H1 (cell line): ENCODE measurements around the gene POU4F1. TPM values are rescaled to one million over a fixed set of nuclear protein-coding genes. Genes with fewer than 3 reads are reported as not detected.

Experiments
- CTCF ChIA-PET: fragments of 300-600 bp; sonication (Branson Sonifier 250); formaldehyde crosslinking; loops from one replicate; lab custom pipeline; 2021; ENCODE audit not compliant: partially characterized antibody; lab: Charles Lee
- POLR2A ChIA-PET: fragments of 300-600 bp; sonication (Branson Sonifier 250); formaldehyde crosslinking; loops from one replicate; lab custom pipeline; 2021; ENCODE audit warnings: inconsistent platforms; ENCODE audit not compliant: partially characterized antibody; lab: Charles Lee
- DNase-seq, 2 experiments: peaks; one replicate each; pipeline versions ENCODE4 v3.0.0 to v3.0.0-alpha.2; 2010 to 2022; ENCODE audit warnings: low spot score in 2 of 2, low read depth in 1 of 2, mixed read lengths in 1 of 2
- FAIRE-seq: peaks from 2 replicates; lab custom pipeline; 2011; peaks lifted over from hg19 to GRCh38; lab: Jason Lieb, UNC
- H2AFZ ChIP-seq: 2 replicates; pipeline ENCODE4 v1.8.1; 2012; ENCODE audit warnings: low read length, inconsistent platforms
- H2AK5ac ChIP-seq: 2 replicates; pipeline ENCODE4 v1.6.1; 2013; ENCODE audit warnings: low read depth, low read length
- H2BK120ac ChIP-seq: replicated peaks from 2 replicates; pipeline ENCODE3; 2013; ENCODE audit warnings: low read depth, low read length, inconsistent platforms
- H2BK12ac ChIP-seq: 2 replicates; pipeline ENCODE4 v1.6.1; 2013; ENCODE audit warnings: low read depth, low read length
- H2BK15ac ChIP-seq: 2 replicates; pipeline ENCODE4 v1.6.1; 2013; ENCODE audit warnings: low read length
- H2BK20ac ChIP-seq: 2 replicates; pipeline ENCODE4 v1.6.1; 2013; ENCODE audit warnings: low read length
- H2BK5ac ChIP-seq: 2 replicates; pipeline ENCODE4 v1.6.1; 2013; ENCODE audit warnings: low read depth, low read length
- H3K14ac ChIP-seq: 2 replicates; pipeline ENCODE4 v1.6.1; 2013; ENCODE audit warnings: inconsistent platforms; ENCODE audit not compliant: insufficient read length
- H3K18ac ChIP-seq: 2 replicates; pipeline ENCODE4 v1.6.1; 2013; ENCODE audit warnings: low read length; ENCODE audit errors: extremely low read depth
- H3K23ac ChIP-seq: 2 replicates; pipeline ENCODE4 v1.6.1; 2013; ENCODE audit warnings: inconsistent platforms; ENCODE audit not compliant: insufficient read length
- H3K23me2 ChIP-seq: 2 replicates; pipeline ENCODE4 v1.6.1; 2013; ENCODE audit warnings: low read depth, low read length
- H3K27ac ChIP-seq: 2 replicates; pipeline ENCODE4 v1.6.1; 2011; ENCODE audit warnings: low read depth, low read length, inconsistent platforms
- H3K27me3 ChIP-seq, 4 experiments: replicated peaks in 1 of 4; 1 replicate in 1 of 4; 2 replicates in 3 of 4; pipeline versions ENCODE4 v1.6.1 to v1.8.1; 2011 to 2013; ENCODE audit warnings: low read length in 3 of 4, mild to moderate bottlenecking in 3 of 4, inconsistent platforms in 2 of 4, mixed read lengths in 2 of 4, moderate library complexity in 1 of 4; ENCODE audit not compliant: control insufficient read depth in 3 of 4, insufficient read depth in 3 of 4; ENCODE audit errors: extremely low read depth in 1 of 4
- H3K36me3 ChIP-seq, 4 experiments: 2 replicates each; pipeline versions ENCODE4 v1.6.1 to v1.8.1; 2011 to 2013; ENCODE audit warnings: mild to moderate bottlenecking in 4 of 4, low read length in 3 of 4, moderate library complexity in 2 of 4, control low read depth in 1 of 4, inconsistent platforms in 1 of 4; ENCODE audit not compliant: insufficient read depth in 4 of 4, control insufficient read depth in 2 of 4
- H3K4ac ChIP-seq: replicated peaks from 2 replicates; pipeline ENCODE3; 2013; ENCODE audit warnings: low read length, low read depth, mixed read lengths, inconsistent platforms; ENCODE audit not compliant: insufficient read length
- H3K4me1 ChIP-seq, 4 experiments: replicated peaks in 1 of 4; 1 replicate in 1 of 4; 2 replicates in 3 of 4; pipeline versions ENCODE4 v1.6.1 to v1.8.1; 2011 to 2013; ENCODE audit warnings: low read length in 3 of 4, inconsistent platforms in 2 of 4, mixed read lengths in 1 of 4; ENCODE audit not compliant: insufficient read depth in 4 of 4, control insufficient read depth in 3 of 4
- H3K4me2 ChIP-seq, 2 experiments: 2 replicates each; pipeline versions ENCODE4 v1.6.1 to v1.8.1; 2011 to 2013; ENCODE audit warnings: low read depth in 2 of 2, low read length in 2 of 2, control low read depth in 1 of 2, inconsistent platforms in 1 of 2, mild to moderate bottlenecking in 1 of 2; ENCODE audit not compliant: insufficient read depth in 1 of 2
- H3K4me3 ChIP-seq, 4 experiments: fragments of 200-600, 300-600 bp in 1 of 4; sonication (generic), shearing (Covaris generic), sonication (Bioruptor Twin) in 1 of 4; 2 replicates each; pipeline versions ENCODE4 v1.5.1 to v1.8.1; 2011 to 2016; ENCODE audit warnings: low read length in 4 of 4, low read depth in 3 of 4, control low read depth in 2 of 4, inconsistent platforms in 2 of 4, mild to moderate bottlenecking in 2 of 4, mixed read lengths in 1 of 4, moderate library complexity in 1 of 4; ENCODE audit not compliant: insufficient read depth in 2 of 4; ENCODE audit errors: extremely low read depth in 1 of 4
- H3K56ac ChIP-seq: replicated peaks from 2 replicates; pipeline ENCODE3; 2013; ENCODE audit warnings: low read depth, mild to moderate bottlenecking, mixed read lengths, low read length, inconsistent platforms; ENCODE audit not compliant: insufficient read length
- H3K79me1 ChIP-seq: 2 replicates; pipeline ENCODE4 v1.6.1; 2013; ENCODE audit warnings: low read depth, low read length, control low read depth
- H3K79me2 ChIP-seq, 2 experiments: 2 replicates each; pipeline versions ENCODE4 v1.6.1 to v1.8.1; 2012 to 2013; ENCODE audit warnings: low read length in 2 of 2, mild to moderate bottlenecking in 2 of 2, inconsistent platforms in 1 of 2; ENCODE audit not compliant: insufficient read depth in 2 of 2, control insufficient read depth in 1 of 2
- H3K9ac ChIP-seq, 4 experiments: replicated peaks in 1 of 4; 1 replicate in 1 of 4; 2 replicates in 3 of 4; pipeline versions ENCODE4 v1.6.1 to v1.8.1; 2011 to 2013; ENCODE audit warnings: low read depth in 3 of 4, low read length in 3 of 4, control low read depth in 2 of 4, mild to moderate bottlenecking in 2 of 4, moderate library complexity in 2 of 4, inconsistent platforms in 1 of 4; ENCODE audit errors: extremely low read depth in 1 of 4
- H3K9me3 ChIP-seq, 2 experiments: 2 replicates each; pipeline versions ENCODE4 v1.6.1 to v1.8.1; 2012 to 2013; ENCODE audit warnings: mild to moderate bottlenecking in 2 of 2, moderate library complexity in 2 of 2, control low read depth in 1 of 2, inconsistent platforms in 1 of 2, low read depth in 1 of 2, low read length in 1 of 2, mixed read lengths in 1 of 2; ENCODE audit not compliant: insufficient read depth in 2 of 2
- H4K20me1 ChIP-seq, 2 experiments: replicated peaks in 1 of 2; 2 replicates each; pipeline versions ENCODE3 to v1.8.1; 2011 to 2013; ENCODE audit warnings: inconsistent platforms in 2 of 2, low read length in 2 of 2, mild to moderate bottlenecking in 1 of 2; ENCODE audit not compliant: insufficient read depth in 2 of 2, control insufficient read depth in 1 of 2
- H4K5ac ChIP-seq: 2 replicates; pipeline ENCODE4 v1.6.1; 2013; ENCODE audit warnings: low read length, low read depth, mixed read lengths, inconsistent platforms; ENCODE audit not compliant: insufficient read length
- H4K8ac ChIP-seq: 2 replicates; pipeline ENCODE4 v1.8.0; 2013; ENCODE audit warnings: mild to moderate bottlenecking, moderate library complexity, low read length, inconsistent platforms; ENCODE audit not compliant: insufficient read depth; ENCODE audit errors: extremely low read depth
- H4K91ac ChIP-seq: replicated peaks from 2 replicates; pipeline ENCODE3; 2013; ENCODE audit warnings: low read length, mixed read lengths, inconsistent platforms; ENCODE audit not compliant: insufficient read length
- CEBPB ChIP-seq: IDR thresholded peaks from 2 replicates; pipeline ENCODE4 v1.6.1; 2012; ENCODE audit warnings: low read depth, low read length
- EP300 ChIP-seq, 2 experiments: IDR thresholded peaks; 1 replicate in 1 of 2; 2 replicates in 1 of 2; pipeline ENCODE4 v1.6.1; 2011 to 2012; ENCODE audit warnings: low read depth in 2 of 2, low read length in 2 of 2, mild to moderate bottlenecking in 2 of 2, borderline replicate concordance in 1 of 2, inconsistent platforms in 1 of 2, moderate library complexity in 1 of 2
- HDAC2 ChIP-seq, 2 experiments: fragments of 300-600 bp in 1 of 2; sonication (generic) in 1 of 2; IDR thresholded peaks; 2 replicates each; pipeline ENCODE4 v1.6.1; 2011 to 2012; ENCODE audit warnings: low read depth in 2 of 2, low read length in 2 of 2, mild to moderate bottlenecking in 2 of 2, moderate library complexity in 2 of 2, borderline replicate concordance in 1 of 2, inconsistent platforms in 1 of 2
- JUND ChIP-seq: IDR thresholded peaks from 2 replicates; pipeline ENCODE4 v1.6.1; 2011; ENCODE audit warnings: mild to moderate bottlenecking, improper control_type of control experiment, low read length
- NANOG ChIP-seq: IDR thresholded peaks from 2 replicates; pipeline ENCODE4 v1.6.1; 2011; ENCODE audit warnings: low read length, low read depth, mild to moderate bottlenecking, inconsistent platforms; ENCODE audit not compliant: insufficient read depth, poor library complexity, severe bottlenecking
- WGBS, 2 experiments: shearing (Covaris generic) in 1 of 2; methylation state at CpG; one replicate each; pipeline versions ENCODE4 v1.1.6 to v1.1.7; 2013 to 2015; ENCODE audit warnings: low lambda C conversion rate in 2 of 2, mixed read lengths in 2 of 2, inconsistent platforms in 1 of 2, low coverage in 1 of 2, missing lambda C conversion rate in 1 of 2; ENCODE audit not compliant: insufficient replicate concordance in 2 of 2, insufficient coverage in 1 of 2, insufficient read length in 1 of 2; ENCODE audit errors: extremely low coverage in 1 of 2, missing lambda C conversion rate in 1 of 2; 5-methylcytosine and 5-hydroxymethylcytosine counted together
- polyA plus RNA-seq, 7 experiments: library from polyadenylated mRNA; depleted of rRNA in 3 of 7; stranded (reverse) in 5 of 7; unstranded in 2 of 7; fragments of >200 nt in 5 of 7; fragments of 200-250 nt in 2 of 7; gene quantifications; 1 replicate in 5 of 7; 2 replicates in 1 of 7; 4 replicates in 1 of 7; pipeline versions ENCODE4 v1.2.1 to v1.2.3, GENCODE V29; 2011 to 2013; ENCODE audit warnings: missing spikeins in 2 of 7, mixed read lengths in 2 of 7
- total RNA-seq: library from RNA; stranded (reverse); fragmentation: NEBNext Ultra II Directional; extraction: Animal tissue kit (Norgen Biotek cat#: 25700); gene quantifications from 2 replicates; pipeline ENCODE4 v1.2.1, GENCODE V29; 2021

The POU4F1 gene
- total and polyA plus RNA-seq, 2 of the 8 experiments (the other 6 are each of a cell fraction or from before 2014, with no cell fraction given) = 0.09 to 0.32 TPM

DNA sequence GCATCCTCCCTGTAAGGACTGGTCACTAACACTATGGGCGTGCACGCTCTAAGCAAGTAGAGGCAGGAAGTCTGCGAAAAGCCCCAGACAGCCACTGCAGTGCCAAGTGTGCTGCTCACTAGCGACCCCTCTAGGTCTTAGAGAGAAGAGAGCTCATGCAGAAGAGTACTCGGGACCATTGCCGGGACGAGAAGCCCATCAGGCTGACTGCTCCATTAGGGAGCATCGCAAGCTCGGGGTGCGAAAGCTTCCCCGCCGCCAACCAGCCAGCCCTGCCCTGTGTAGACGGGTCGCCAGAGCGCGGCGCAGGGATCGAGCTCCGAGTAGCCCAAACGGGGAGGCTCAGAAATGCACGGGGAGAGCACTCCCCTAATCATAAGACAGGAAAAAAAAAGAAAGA lies 16.6 kb downstream of the POU4F1 start:
- Histone ChIP-seq H3K4me2 (peak overlapping the region; percentile 59 to 85), H3K4me3 (peak overlapping the region in 1 of 4 experiments; percentile 41; a peak in 2 of 8 replicates), H3K56ac (no peak overlapping the region), H3K14ac (no peak overlapping the region), H3K4me1 (peaks cover 0 to 7% (median 2%) of the 10 kb centered on the region in 4 experiments; a peak in 3 of 7 replicates), H3K36me3 (no peaks in the 10 kb centered on the region), H3K79me1 (no peaks in the 10 kb centered on the region), H3K9ac (no peak overlapping the region), H4K8ac (no peak overlapping the region), H3K23ac (no peak overlapping the region), H2BK120ac (no peak overlapping the region), H3K18ac (no peak overlapping the region), H4K20me1 (peaks cover 0 to 1% of the 10 kb centered on the region in 2 experiments), H3K27me3 (peaks cover 14 to 40% (median 26%) of the 10 kb centered on the region in 4 experiments), H2BK12ac (no peak overlapping the region), H3K27ac (no peak overlapping the region), H4K91ac (no peak overlapping the region), H3K4ac (no peak overlapping the region), H4K5ac (no peak overlapping the region), H3K9me3 (no peaks in the 10 kb centered on the region), H3K79me2 (no peaks in the 10 kb centered on the region), H3K23me2 (peaks cover 2% of the 10 kb centered on the region; the same call in 1 of the 2 replicates), H2AFZ (no peak overlapping the region), H2BK20ac (no peak overlapping the region), H2BK15ac (no peak overlapping the region), H2BK5ac (no peak overlapping the region), H2AK5ac (no peak overlapping the region)
- CTCF ChIA-PET = interaction anchor here (0.5 to 2.1 kb wide), 49 partner anchors 9 to 914 kb away, joined by 3 to 21 read pairs (median 4); partner anchors contain the start of gene POU4F1
- POLR2A ChIA-PET = no interaction called here
- FAIRE-seq (peak; percentile 96), DNase-seq (peak in 1 of 2 experiments; percentile 79)
- 3% methylated on average over 21 of the region's 21 CpGs; no CpG with 5 or more reads in 1 of the 2 experiments for WGBS, 2 experiments
- peak; percentile 43 to 53; a peak in 1 of 4 replicates for TF ChIP-seq HDAC2 (IDR thresholded peaks at IDR 0.05; ENCODE audit: borderline replicate concordance in 1 of 2, low read depth in 2 of 2, low read length in 2 of 2)
- peak; percentile 45 for TF ChIP-seq NANOG
- no peak for TF ChIP-seq EP300 (IDR thresholded peaks at IDR 0.05; ENCODE audit: borderline replicate concordance in 1 of 2, low read depth in 2 of 2, low read length in 2 of 2)
- no peak for TF ChIP-seq JUND
- TF ChIP-seq CEBPB = no peak
